Suprapubic skin (tissue), 4 donors: ENCODE results near the gene TBC1D3B. TPM values are rescaled to one million over a fixed set of nuclear protein-coding genes. Genes with fewer than 3 reads are reported as not detected.

Source experiments
- DNase-seq, 2 donors: peaks; one replicate each; pipeline ENCODE4 v3.0.0-alpha.2; 2019; ENCODE audit warnings: low spot score in 2 of 2
- H3K27ac ChIP-seq: fragments of 200-600 bp; sonication (generic); one replicate; pipeline ENCODE4 v1.5.1; 2019
- H3K27me3 ChIP-seq: fragments of 200-600 bp; sonication (generic); one replicate; pipeline ENCODE4 v1.5.1; 2019
- H3K36me3 ChIP-seq: fragments of 200-600 bp; sonication (generic); one replicate; pipeline ENCODE4 v1.5.1; 2019
- H3K4me1 ChIP-seq: fragments of 200-600 bp; sonication (generic); one replicate; pipeline ENCODE4 v1.5.1; 2019
- H3K4me3 ChIP-seq: fragments of 200-600 bp; sonication (generic); one replicate; pipeline ENCODE4 v1.5.1; 2019; ENCODE audit warnings: mild to moderate bottlenecking
- H3K9me3 ChIP-seq: fragments of 200-600 bp; sonication (generic); one replicate; pipeline ENCODE4 v1.5.1; 2019
- EP300 ChIP-seq: sonication (generic); formaldehyde crosslinking; IDR thresholded peaks from one replicate; pipeline ENCODE4 v1.6.1; 2017; ENCODE audit warnings: antibody characterized with exemption
- POLR2A ChIP-seq, 2 donors: fragments of 450-650 bp; IDR thresholded peaks; one replicate each; pipeline ENCODE4 v1.6.1; 2017; ENCODE audit warnings: antibody characterized with exemption in 2 of 2, mild to moderate bottlenecking in 2 of 2, moderate library complexity in 2 of 2
- POLR2AphosphoS5 ChIP-seq, 3 donors: sonication (generic); formaldehyde crosslinking; IDR thresholded peaks; one replicate each; pipeline ENCODE4 v1.6.1; 2017; ENCODE audit warnings: antibody characterized with exemption in 3 of 3
- WGBS: methylation state at CpG from one replicate; pipeline ENCODE4 v1.1.5; 2018; 5-methylcytosine and 5-hydroxymethylcytosine counted together
- total RNA-seq, 4 donors: library from RNA; depleted of rRNA; stranded (reverse); fragments of >200 nt; gene quantifications; one replicate each; pipeline ENCODE4 v1.1.0, GENCODE V29; 2016
- TF ChIP-seq, protein P1 (sequence below), 2 donors: fragments of 200-600 bp in 1 of 2; fragments of 450-650 bp in 1 of 2; sonication (generic) in 1 of 2; IDR thresholded peaks; one replicate each; pipeline ENCODE4 v1.5.1; 2016 to 2019; ENCODE audit warnings: antibody characterized with exemption in 2 of 2, mild to moderate bottlenecking in 1 of 2, moderate library complexity in 1 of 2

The TBC1D3B gene
- total RNA-seq, 4 donors from 2014 or later: 6.1 to 28.3 (median 12.8) TPM

GRCh38 chr17:36152639-36153120 is 23.8 kb downstream of the TBC1D3B start:
- H3K4me3 ChIP-seq: no peak overlapping the region
- H3K27ac ChIP-seq: no peak overlapping the region
- H3K36me3 ChIP-seq: no peaks in the 10 kb centered on the region
- peaks cover 58% of the 10 kb centered on the region for H3K27me3 ChIP-seq
- H3K4me1 ChIP-seq: no peaks in the 10 kb centered on the region
- no peaks in the 10 kb centered on the region for H3K9me3 ChIP-seq
- no peak for TF ChIP-seq POLR2A (IDR thresholded peaks at IDR 0.05)
- no peak for TF ChIP-seq EP300
- TF ChIP-seq POLR2AphosphoS5 (IDR thresholded peaks at IDR 0.05): no peak
- TF ChIP-seq, protein P1, sequence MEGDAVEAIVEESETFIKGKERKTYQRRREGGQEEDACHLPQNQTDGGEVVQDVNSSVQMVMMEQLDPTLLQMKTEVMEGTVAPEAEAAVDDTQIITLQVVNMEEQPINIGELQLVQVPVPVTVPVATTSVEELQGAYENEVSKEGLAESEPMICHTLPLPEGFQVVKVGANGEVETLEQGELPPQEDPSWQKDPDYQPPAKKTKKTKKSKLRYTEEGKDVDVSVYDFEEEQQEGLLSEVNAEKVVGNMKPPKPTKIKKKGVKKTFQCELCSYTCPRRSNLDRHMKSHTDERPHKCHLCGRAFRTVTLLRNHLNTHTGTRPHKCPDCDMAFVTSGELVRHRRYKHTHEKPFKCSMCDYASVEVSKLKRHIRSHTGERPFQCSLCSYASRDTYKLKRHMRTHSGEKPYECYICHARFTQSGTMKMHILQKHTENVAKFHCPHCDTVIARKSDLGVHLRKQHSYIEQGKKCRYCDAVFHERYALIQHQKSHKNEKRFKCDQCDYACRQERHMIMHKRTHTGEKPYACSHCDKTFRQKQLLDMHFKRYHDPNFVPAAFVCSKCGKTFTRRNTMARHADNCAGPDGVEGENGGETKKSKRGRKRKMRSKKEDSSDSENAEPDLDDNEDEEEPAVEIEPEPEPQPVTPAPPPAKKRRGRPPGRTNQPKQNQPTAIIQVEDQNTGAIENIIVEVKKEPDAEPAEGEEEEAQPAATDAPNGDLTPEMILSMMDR (IDR thresholded peaks at IDR 0.05): no peak
- 76% methylated on average over 4 of the region's 8 CpGs for WGBS
- no peak for DNase-seq

DNA sequence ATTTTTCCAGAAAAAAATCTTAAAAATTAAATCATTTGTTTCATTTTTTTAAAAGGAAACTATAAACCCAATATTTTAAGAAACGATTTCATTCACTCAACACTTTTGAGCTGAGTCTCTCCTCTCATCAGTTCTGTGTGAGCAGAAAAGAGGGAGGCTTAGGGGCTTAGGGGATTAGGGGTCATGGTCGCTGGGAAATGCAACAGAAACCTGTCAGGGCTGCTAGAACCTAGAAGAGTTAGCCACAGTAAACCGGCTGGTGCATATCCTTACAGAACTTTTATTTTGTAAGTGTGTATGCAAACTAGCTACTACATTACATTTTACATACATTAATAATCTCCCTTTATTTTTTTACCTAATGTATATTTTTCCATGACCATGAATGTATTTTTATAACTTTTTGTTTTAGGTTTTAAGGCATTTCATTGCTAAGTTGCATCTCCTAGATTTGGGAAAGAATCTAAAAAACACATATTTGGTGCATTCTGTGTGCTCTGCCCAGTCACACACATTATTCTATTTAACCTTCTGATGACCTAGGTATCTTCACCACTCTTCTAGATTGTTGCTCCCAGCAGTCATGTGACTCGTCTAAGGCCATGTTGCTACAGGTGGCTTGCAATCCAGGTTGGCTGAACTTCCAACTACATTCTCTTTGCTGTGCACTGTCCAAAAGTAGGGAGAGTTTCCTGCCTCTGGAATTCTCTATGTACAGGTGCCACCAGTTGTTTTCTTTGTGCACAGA is 24.4 kb downstream of the TBC1D3B start:
- DNase-seq: no peak
- no peak for TF ChIP-seq EP300
- no peak for TF ChIP-seq POLR2A (IDR thresholded peaks at IDR 0.05)
- no peak for TF ChIP-seq POLR2AphosphoS5 (IDR thresholded peaks at IDR 0.05)
- TF ChIP-seq, protein P1 (IDR thresholded peaks at IDR 0.05): no peak
- Histone ChIP-seq H3K27ac (no peak overlapping the region), H3K4me1 (no peaks in the 10 kb centered on the region), H3K27me3 (peaks cover 58% of the 10 kb centered on the region), H3K36me3 (no peaks in the 10 kb centered on the region), H3K9me3 (no peaks in the 10 kb centered on the region), H3K4me3 (no peak overlapping the region)
- WGBS: 61% methylated on average over 4 of the region's 4 CpGs

DNA sequence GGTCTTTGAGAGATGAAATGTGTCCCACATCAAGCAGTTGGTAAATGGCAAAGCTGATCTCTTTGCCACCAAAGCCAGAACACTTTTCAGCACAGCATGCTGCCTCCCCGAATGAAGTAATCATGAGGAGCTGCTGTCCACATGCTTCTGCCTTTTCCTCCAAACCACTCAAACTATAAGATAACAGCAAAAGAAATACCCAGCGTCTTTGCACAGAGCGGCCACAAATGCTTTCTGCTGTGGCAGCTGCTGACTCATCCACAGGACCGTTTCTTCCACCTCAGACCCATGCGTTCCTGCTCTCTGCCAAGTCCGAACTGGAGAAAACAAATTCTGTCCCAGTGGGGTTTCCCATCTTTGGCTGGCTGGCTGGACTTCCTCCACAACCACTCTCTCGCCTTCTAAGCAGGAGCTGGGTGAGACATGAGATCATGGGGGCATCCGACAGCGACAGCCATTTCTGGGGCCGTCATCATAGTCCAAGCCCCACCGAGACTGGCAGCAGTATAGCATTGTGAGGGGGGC is 27.1 kb downstream of the TBC1D3B start:
- H3K9me3 ChIP-seq: no peaks in the 10 kb centered on the region
- no peak for DNase-seq
- no peak overlapping the region for H3K4me3 ChIP-seq
- WGBS: 51% methylated on average over 11 of the region's 11 CpGs
- H3K36me3 ChIP-seq: no peaks in the 10 kb centered on the region
- no peak overlapping the region for H3K27ac ChIP-seq
- no peaks in the 10 kb centered on the region for H3K4me1 ChIP-seq
- TF ChIP-seq, protein P1 (IDR thresholded peaks at IDR 0.05): no peak
- no peak for TF ChIP-seq EP300
- no peak for TF ChIP-seq POLR2A (IDR thresholded peaks at IDR 0.05)
- H3K27me3 ChIP-seq: peaks cover 37% of the 10 kb centered on the region

GRCh38 chr17:36148559-36149295 is 27.7 kb downstream of the TBC1D3B start:
- no peaks in the 10 kb centered on the region for H3K4me1 ChIP-seq
- TF ChIP-seq, protein P1 (IDR thresholded peaks at IDR 0.05): peak; percentile 64 to 100
- TF ChIP-seq POLR2A (IDR thresholded peaks at IDR 0.05): no peak
- H3K4me3 ChIP-seq: no peak overlapping the region
- 34% methylated on average over 6 of the region's 6 CpGs for WGBS
- DNase-seq: peak in 1 of 2 donors; percentile 75
- no peak overlapping the region for H3K27ac ChIP-seq
- H3K9me3 ChIP-seq: no peaks in the 10 kb centered on the region
- no peaks in the 10 kb centered on the region for H3K36me3 ChIP-seq
- peaks cover 31% of the 10 kb centered on the region for H3K27me3 ChIP-seq

- H3K36me3 ChIP-seq: no peaks in the 10 kb centered on the region
- 74% methylated on average over 3 of the region's 3 CpGs for WGBS
- H3K4me1 ChIP-seq: no peaks in the 10 kb centered on the region
- no peak for DNase-seq
- H3K27ac ChIP-seq: no peak overlapping the region
- peaks cover 21% of the 10 kb centered on the region for H3K27me3 ChIP-seq
- TF ChIP-seq POLR2AphosphoS5 (IDR thresholded peaks at IDR 0.05) (no peak), POLR2A (IDR thresholded peaks at IDR 0.05) (no peak), EP300 (no peak)
- TF ChIP-seq, protein P1 (IDR thresholded peaks at IDR 0.05): no peak
- no peaks in the 10 kb centered on the region for H3K9me3 ChIP-seq
- H3K4me3 ChIP-seq: no peak overlapping the region
Measured at GRCh38 chr17:36147601-36148000, 28.8 kb downstream of the TBC1D3B start.
